GM21786 (cell line): ENCODE results near the gene TSPAN8.
"Not testable (repeated sequence)": the region's sequence is repeated elsewhere in the genome, so short reads cannot be mapped to it uniquely, and the experiment has no call there.

ENCODE experiments used
- ATAC-seq: cut with Tn5 transposase; IDR thresholded peaks from one replicate; pipeline ENCODE4 v1.9.1; 2021; ENCODE audit not compliant: unreplicated experiment

TSPAN8 gene

GRCh38 chr12:71130521-71131069 lies 27.2 kb downstream of the TSPAN8 start:
- ATAC-seq = no peak

GRCh38 chr12:71129364-71129763 lies 28.4 kb downstream of the TSPAN8 start:
- ATAC-seq = no peak

- ATAC-seq = no peak
These were observed 29.5 kb downstream of the TSPAN8 start for GRCh38 chr12:71128191-71128788.

GRCh38 chr12:71125949-71126348 lies 31.9 kb downstream of the TSPAN8 start:
- ATAC-seq = no peak

GRCh38 chr12:71125515-71125914 lies 32.3 kb downstream of the TSPAN8 start:
- no peak for ATAC-seq

- no peak for ATAC-seq
These were observed 32.9 kb downstream of the TSPAN8 start for GRCh38 chr12:71124835-71125460.

- not testable (repeated sequence) for ATAC-seq
These were observed 44.7 kb downstream of the TSPAN8 start for GRCh38 chr12:71113148-71113547.

GRCh38 chr12:71109834-71110233 lies 48.0 kb downstream of the TSPAN8 start:
- ATAC-seq = no peak

GRCh38 chr12:71108355-71108754 lies 49.4 kb downstream of the TSPAN8 start:
- no peak for ATAC-seq

GRCh38 chr12:71107936-71108335 lies 49.9 kb downstream of the TSPAN8 start:
- no peak for ATAC-seq

- ATAC-seq = no peak
These were observed 51.8 kb downstream of the TSPAN8 start for GRCh38 chr12:71105956-71106355.

GRCh38 chr12:71092290-71092689 lies 65.5 kb downstream of the TSPAN8 start:
- no peak for ATAC-seq

GRCh38 chr12:71090971-71091370 lies 66.8 kb downstream of the TSPAN8 start:
- ATAC-seq = no peak

GRCh38 chr12:71085575-71085974 lies 72.2 kb downstream of the TSPAN8 start:
- no peak for ATAC-seq

GRCh38 chr12:71075743-71076142 lies 82.1 kb downstream of the TSPAN8 start:
- ATAC-seq = no peak
